Measurements from ENCODE around the gene GCC2.
"Not testable (repeated sequence)": the region's sequence is repeated elsewhere in the genome, so short reads cannot be mapped to it uniquely, and the experiment has no call there.

Gene GCC2

GRCh38 chr2:108525258-108525657, 76.3 kb downstream of the GCC2 start:
- DNase-seq (ENCODE audit: low read depth), result not testable (repeated sequence)

GRCh38 chr2:108531674-108532055, 82.7 kb downstream of the GCC2 start:
- DNase-seq (ENCODE audit: low read depth), result no peak

- DNase-seq (ENCODE audit: low read depth), result peak; percentile 70
These were observed 85.0 kb downstream of the GCC2 start, which contains the start of gene LIMS1 for GRCh38 chr2:108533832-108534583. Gene LIMS1, plus strand, starts transcription at chr2:108534470. Its CDS starts 93 bp downstream, at chr2:108534563.

GRCh38 chr2:108534584-108535356, 85.8 kb downstream of the GCC2 start:
- DNase-seq (ENCODE audit: low read depth), result peak; percentile 13

GRCh38 chr2:108535357-108535631, 86.3 kb downstream of the GCC2 start:
- DNase-seq (ENCODE audit: low read depth), result no peak

- no peak for DNase-seq (ENCODE audit: low read depth)
These were observed 87.3 kb downstream of the GCC2 start for GRCh38 chr2:108536133-108536780.

- DNase-seq (ENCODE audit: low read depth), result no peak
These were observed 87.9 kb downstream of the GCC2 start for GRCh38 chr2:108536911-108537310.

GRCh38 chr2:108538000-108538625, 89.1 kb downstream of the GCC2 start:
- DNase-seq (ENCODE audit: low read depth), result no peak

GRCh38 chr2:108541451-108541850, 92.4 kb downstream of the GCC2 start:
- DNase-seq (ENCODE audit: low read depth), result no peak

- no peak for DNase-seq (ENCODE audit: low read depth)
These were observed 93.1 kb downstream of the GCC2 start for GRCh38 chr2:108542071-108542470.

GRCh38 chr2:108547606-108548005, 98.6 kb downstream of the GCC2 start:
- DNase-seq (ENCODE audit: low read depth), result no peak

GRCh38 chr2:108548208-108549003, 99.4 kb downstream of the GCC2 start:
- DNase-seq (ENCODE audit: low read depth), result no peak

- no peak for DNase-seq (ENCODE audit: low read depth)
These were observed 103.6 kb downstream of the GCC2 start for GRCh38 chr2:108552566-108552965.

- DNase-seq (ENCODE audit: low read depth), result no peak
These were observed 104.4 kb downstream of the GCC2 start for GRCh38 chr2:108553209-108553919.

- no peak for DNase-seq (ENCODE audit: low read depth)
These were observed 105.5 kb downstream of the GCC2 start for GRCh38 chr2:108554528-108554927.

- DNase-seq (ENCODE audit: low read depth), result no peak
These were observed 106.6 kb downstream of the GCC2 start for GRCh38 chr2:108555572-108555971.

- not testable (repeated sequence) for DNase-seq (ENCODE audit: low read depth)
These were observed 107.6 kb downstream of the GCC2 start for GRCh38 chr2:108556581-108556980.
